Activated CD8-positive, alpha-beta memory T cell treated with anti-CD3 and anti-CD28 coated beads for 4 hours (primary cell): ENCODE data around the gene JAZF1.
A peak's percentile ranks its signal among the peaks of the same experiment; 100 is the strongest.

Experiments
- DNase-seq, 2 donors: peaks; one replicate each; pipeline ENCODE4 v3.0.0-alpha.2; 2020; ENCODE audit warnings: low read depth in 2 of 2

JAZF1 gene

DNA sequence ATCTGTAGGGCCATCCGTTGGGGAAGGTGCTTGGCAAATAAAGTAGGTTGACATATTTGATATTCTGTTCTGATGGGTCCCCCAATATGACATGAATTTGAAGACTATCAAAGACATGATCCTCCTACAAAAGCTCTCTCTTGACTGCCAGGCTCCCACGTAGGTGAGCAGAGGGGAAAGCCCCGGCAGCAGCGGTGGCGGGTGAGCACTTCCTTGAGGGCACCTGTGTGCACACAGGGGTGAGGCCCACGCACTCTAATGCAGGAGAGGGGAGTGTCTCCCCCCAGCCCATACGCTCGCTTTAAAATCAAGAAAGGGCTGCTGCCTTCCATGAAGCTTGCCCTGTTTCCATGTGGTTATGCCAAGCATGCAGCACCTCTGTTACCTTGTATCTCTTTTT, 340.3 kb downstream of the JAZF1 start:
- peak in 1 of 2 donors; percentile 28 for DNase-seq

DNA sequence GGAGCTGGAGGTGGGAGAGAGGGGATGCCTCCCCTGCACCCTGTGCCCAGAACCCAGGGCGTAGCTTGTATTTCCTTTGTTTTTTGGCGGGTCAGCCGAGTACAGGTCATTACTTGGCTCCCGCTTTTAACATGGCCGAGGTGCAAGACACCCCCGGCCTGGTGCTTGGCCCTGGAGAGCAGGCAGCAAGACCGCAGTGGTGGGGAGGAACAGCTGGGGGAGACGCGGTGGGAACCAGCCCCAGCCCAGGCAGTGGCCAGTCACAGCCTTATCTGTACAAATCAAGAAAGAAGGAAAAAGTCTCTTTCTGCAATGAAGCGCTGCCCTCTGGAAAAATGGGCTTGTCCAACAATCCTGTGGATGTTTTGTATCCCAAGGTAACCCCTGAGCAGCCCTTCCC, 341.5 kb downstream of the JAZF1 start:
- DNase-seq = no peak

DNA sequence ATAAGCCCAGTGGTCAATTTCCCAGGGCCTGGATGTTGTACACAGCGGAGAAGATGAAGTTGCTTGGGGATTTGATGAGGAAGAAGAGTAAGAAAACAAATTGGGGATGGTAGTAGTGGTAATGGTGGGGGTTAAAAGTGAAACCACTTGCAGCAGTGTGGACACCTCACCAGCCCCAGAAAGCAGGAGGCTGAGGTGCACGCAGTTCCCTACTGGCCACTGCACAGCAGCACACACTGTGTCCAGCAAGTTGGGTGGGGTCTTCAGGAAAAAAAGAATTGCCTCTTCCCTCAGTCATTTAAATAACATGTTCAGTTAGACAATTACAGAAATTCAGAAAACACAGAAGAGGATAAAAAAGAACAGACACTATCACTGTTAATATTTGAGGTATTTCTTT, 344.1 kb downstream of the JAZF1 start:
- no peak for DNase-seq

DNA sequence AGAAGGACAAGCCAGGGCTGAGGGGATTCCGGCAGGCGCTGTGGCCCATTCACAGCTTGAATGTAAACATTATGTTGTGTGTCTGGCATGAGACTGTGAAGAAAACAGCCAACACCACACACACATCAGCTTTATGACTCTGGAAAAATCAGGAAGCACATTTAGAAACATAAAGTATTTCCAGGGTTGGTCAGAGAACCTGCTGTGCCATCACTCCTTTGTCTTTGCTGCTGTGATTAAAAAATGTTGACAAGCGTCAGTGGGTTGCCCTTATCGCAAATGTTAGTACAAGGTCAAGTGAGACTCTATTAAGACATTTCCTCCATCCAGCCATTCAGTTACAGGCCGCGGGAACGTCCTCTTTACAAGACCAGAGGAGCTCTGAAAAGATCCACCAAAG, 345.2 kb downstream of the JAZF1 start:
- no peak for DNase-seq

DNA sequence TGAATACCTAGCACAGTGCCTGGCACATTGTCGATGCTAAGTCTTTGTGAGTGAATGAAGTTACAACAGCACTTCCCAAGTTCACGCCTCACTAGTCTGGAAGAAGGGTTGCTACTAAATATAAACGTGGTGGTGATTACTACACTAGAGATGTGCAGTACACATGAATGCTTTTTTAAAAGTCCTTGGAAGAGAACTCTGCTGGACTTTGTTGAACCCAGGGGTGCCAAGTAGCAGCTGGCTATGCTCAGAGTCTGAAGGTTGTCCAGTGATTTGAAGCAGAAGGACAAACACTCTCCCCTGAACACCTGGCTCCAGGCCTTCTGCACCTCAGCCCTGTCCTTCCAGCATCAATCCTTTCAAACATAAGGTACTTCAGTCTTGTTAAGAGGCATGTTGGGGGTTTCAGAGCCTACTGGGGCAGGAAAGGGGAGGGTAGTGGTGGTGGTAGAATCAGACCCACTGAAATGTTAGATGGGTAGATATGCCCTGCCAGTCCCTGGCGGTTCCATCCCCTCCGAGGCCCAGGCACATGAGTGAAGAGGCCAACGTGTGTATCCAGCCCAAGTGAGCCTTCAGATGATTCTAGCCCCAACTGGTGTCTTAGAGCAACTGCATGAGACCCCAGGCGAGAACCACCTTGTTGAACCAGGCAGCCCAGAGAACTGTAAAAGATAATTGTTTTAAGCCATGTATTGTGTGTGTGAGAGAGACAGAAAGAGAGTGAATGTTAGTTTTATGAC, 346.2 kb downstream of the JAZF1 start:
- DNase-seq = no peak

DNA sequence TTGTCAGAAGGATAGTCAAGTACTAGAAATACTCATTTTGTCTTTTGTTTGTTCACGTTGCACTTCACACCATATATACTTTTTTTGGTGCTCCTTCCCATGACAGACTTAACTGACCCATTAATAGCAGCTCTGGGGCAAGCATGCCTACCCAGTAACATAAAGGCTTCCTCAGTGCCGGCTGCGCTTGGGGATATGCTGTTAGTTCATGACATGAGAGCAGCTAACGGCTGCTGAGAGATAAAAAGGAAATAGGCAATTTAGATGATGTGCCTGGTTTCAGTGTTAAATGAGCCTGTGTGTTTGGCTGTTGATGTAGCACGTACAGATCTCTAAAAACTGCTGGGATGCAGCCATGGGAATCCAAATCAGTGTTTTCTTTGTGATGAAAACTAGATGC, 354.2 kb downstream of the JAZF1 start:
- no peak for DNase-seq

DNA sequence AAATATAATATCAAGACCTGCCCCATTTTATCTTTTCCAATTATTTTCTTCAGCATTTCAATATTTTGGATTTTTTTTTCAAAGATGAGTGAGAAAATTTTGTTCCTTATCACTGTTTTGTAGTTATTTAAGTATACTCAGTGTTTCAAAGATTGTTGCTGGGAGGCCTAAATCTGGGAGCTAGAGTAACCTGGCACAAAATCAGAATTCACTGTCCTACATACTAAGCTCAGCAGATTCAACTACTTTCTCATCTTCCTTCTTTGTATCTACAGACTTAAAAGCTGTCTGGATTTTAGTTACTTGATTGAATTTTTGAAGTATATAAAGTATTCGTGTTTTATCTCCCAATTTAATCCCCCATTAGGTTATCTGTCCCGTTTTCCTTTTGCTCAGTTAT, 354.7 kb downstream of the JAZF1 start:
- no peak for DNase-seq

DNA sequence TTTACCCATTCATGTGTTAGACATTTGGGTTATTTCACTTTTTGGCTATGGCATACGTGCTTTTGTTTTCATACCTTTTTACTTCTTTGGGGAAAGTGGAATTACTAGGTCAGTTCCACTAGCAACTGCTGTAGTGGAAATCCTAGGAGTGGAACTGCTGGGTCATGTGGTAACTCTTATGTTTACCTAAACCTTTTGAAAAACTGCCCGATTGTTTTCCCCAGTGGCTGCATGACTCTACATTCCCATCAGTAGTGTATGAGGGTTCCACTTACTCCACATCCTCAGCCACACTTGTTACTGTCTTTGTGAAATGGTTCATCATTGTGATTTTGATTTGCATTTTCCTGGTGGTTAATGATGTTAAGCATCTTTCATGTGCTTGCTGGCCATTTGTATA, 358.4 kb downstream of the JAZF1 start:
- DNase-seq = no peak

DNA sequence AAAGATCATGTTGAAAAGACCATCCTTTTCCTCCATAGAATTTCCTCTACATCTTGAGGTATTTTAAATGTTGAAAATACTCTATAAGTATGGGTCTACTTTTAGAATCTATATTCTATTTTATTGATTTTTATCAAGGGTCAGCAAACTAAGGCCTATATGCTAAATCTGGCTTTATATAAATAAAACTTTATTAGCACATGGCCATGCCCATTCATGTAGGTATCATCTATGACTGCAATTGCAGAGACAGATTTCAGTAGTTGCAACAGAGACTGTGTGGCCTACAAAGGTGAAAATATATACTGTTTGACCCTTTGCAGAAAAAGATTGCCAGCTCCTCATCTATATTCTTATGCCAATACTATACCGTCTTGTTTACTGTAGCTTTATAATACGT, 367.9 kb downstream of the JAZF1 start:
- no peak for DNase-seq

DNA sequence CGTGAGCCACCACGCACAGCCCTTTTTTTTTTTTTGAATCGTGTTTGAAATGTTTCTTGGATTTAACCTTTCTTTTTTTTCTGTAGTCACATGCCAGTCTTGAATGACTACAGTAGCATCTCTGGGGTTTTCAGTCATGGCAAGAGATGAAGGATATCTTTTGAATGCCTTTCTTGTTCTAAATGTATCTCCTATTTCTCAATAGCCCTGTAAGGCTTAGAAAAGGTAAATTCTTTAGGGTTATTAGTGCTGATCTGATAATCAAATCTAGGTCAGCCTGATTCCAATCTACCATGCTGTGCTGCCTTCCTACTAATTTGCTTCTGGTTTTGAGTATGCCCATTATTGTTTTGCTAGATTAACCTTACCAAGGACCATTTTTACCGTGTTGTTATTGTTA, 370.4 kb downstream of the JAZF1 start:
- no peak for DNase-seq

DNA sequence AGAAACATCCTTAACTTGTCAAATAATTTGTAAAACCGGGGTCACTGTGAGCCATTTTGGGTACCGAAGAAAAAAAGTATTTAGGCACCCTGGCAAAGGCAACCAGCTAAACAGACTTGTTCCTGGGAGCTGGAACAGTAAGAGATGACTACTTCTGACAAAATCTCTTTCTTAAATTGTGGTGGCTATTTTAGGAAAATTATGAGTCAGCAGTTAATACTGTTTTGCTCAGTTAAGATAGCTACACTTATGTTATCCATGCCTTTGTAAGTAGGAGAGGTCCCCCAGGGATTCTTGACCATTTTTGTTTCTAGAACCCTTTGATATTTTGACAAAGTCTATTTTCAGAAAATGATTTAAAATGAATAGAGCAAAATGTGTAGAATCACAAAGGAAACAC, 372.0 kb downstream of the JAZF1 start:
- no peak for DNase-seq

DNA sequence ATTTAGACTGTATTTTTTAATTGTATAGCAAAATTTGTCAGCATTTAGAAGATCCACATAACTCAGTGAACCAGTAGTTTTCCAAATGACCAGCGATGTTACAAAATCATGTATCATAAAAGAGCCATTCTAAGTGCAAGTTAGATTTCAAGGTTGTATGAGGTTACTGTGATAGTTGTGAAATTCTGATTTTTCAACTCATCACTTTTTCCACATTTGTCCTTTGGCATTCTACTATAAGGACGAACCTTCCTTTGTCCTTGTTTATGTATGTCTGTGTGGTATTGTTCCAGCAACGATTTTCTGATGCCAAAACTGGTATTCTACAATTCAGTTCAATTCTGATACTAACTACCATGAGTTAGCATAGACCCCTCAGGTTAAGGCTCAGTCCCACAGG, 376.5 kb downstream of the JAZF1 start:
- no peak for DNase-seq

DNA sequence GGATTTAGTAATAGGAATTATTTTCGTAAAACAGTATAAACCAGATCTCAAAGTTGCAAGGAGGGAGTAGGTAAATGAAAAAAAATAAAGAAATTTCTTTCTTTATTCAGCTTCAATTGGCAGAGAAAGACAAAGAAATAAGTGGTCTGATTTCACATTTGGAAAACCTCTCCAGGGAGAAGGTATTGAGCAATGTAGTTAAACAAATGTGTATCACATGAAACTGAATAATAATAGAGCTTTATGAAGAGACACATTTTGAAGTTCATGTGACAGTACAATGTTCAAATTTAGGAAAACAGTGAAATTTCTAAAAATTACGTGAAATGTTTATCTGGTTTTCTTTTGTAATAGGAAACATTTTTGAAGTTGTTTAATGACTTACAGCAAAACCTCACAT, 377.6 kb downstream of the JAZF1 start:
- no peak for DNase-seq

DNA sequence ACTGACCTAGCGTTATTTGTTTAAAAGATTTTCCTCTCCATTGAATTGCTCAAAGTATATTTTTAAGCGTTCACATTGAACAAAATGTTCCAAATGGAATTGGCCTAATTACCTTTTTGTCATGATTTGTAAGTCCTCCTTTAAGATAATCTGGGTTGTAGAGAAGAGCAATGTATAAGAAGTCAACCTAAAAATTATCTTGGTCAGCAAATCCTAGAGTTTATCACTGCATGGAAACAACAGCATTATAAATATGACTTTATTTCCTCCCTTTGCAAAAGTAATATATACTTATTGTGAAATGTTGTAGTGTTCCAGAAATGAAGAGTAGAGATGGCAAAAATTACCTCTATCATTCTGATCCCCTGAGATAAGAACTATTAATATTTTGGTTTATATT, 381.4 kb downstream of the JAZF1 start:
- DNase-seq = no peak

DNA sequence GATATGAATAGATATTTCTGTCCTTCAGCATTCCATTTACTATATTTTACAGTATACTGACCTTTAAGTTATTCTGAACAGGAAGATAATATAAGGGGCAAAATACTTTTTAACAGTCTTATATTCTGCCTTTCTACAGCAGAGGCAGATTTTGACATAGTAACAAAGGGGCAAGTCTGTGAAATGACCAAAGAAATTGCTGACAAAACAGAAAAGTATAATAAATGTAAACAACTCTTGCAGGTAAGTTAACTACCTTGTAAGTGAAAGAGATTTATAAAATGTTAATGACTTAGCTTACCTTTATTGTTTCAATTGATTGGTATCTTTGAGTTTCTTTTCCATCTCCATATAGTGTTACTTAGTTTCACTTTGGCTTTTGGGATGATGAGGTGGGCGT, 384.6 kb downstream of the JAZF1 start:
- DNase-seq = no peak

DNA sequence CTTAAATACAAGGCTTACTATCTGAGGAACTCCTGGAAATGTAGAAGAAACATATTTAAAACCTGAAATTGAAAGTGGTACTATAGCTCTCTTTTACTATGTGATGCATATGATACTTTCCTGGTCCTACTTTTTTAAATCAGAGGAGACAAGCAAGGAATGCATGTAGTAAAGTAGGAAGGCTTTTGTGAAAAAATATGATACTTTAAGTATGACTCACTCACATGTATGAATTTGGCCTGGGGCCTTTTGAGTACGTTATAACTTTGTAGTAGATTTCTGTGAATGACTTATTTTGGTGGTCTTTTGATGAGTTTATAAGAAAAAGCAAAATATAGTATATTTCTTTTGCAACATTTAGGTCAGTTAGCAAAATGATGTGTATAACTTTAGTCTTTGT, 386.8 kb downstream of the JAZF1 start:
- no peak for DNase-seq

DNA sequence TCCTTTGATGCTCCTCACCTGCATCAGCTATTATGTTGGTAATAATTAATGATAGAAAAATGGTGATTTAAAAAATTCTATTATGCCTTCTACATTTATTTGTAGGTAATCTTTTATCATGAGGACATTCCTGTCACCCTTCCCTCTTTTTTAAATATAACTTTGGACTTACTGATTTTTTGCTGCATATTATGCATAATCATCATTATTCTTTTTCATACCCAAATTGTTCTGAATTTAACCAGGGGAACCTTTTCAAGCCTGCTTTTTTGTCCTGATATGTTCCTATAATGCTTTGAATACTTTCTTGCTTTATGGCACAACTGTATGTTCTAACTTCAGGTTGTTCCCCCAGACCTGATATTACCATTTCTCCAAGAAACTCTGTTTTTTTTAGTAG, 392.2 kb downstream of the JAZF1 start:
- no peak for DNase-seq

DNA sequence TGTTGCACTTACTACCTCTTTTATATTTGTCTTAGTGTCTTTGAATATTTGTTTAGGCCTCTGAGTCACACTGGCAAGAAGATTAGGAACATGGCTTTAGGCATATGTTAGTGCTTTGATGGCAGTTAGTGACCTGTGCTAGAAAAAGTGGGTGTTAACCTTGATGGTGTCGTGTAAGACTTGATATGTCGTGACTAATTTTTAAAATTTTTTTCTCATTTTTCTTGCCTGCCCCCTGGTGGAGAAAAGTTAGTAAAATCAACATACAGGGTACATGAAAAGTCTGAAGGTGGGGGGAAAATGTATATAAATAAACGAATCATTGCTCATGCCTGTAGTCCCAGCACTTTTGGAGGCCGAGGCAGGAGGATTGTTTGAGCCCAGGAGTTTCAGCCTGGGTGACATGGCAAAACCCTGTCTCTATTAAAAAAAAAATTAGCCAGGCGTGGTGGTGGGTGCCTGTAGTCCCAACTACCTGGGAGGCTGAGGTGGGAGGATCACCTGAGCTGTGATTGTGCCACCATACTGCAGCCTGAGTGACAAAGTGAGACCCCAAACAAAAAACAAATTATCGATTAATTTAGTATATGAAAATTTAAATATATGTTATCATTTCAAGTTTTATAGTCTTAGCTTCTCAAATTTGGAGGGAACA, 396.1 kb downstream of the JAZF1 start:
- DNase-seq = no peak

DNA sequence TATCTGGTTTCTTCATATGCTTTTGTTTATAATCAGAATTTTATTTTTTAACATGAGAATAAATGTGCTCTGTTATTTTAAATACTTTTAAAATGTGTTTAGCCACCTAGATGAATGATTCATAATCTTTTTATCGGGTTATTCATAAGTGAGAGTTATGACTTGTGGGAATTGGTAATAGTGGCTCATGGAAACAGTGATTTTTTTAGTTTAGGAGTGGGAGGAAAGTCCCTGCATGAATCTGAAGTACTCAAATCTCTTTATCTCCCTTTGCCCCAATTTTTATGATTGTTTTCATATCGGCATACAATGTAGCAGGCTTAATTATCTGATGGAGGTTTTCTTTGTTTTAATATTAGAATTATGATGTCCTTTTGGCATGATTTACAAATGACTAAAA, 397.7 kb downstream of the JAZF1 start:
- DNase-seq = no peak

DNA sequence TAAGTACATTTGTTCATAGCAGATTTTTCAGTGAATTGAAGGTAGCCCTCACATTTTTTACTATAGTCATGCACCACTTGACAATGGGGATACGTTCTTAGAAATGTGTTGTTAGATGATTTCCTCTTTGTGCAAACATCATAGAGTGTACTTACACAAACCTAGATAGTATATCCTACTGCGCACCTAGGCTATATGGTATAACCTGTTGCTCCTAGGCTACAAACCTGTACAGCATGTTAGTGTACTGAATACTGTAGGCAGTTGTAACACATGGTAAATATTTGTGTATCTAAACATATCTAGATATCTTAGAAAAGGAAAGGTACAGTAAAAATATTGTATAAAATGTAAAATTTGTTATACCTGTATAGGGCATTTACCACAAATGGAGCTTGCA, 399.4 kb downstream of the JAZF1 start:
- DNase-seq = no peak
